ENCODE measurements around the gene MTMR4. TPM values are rescaled to one million over a fixed set of nuclear protein-coding genes. Genes with fewer than 3 reads are reported as not detected.
"Not testable (repeated sequence)": the region's sequence is repeated elsewhere in the genome, so short reads cannot be mapped to it uniquely, and the experiment has no call there.

The MTMR4 gene
- polyA plus RNA-seq, 1 donor: 75.6 TPM

DNA sequence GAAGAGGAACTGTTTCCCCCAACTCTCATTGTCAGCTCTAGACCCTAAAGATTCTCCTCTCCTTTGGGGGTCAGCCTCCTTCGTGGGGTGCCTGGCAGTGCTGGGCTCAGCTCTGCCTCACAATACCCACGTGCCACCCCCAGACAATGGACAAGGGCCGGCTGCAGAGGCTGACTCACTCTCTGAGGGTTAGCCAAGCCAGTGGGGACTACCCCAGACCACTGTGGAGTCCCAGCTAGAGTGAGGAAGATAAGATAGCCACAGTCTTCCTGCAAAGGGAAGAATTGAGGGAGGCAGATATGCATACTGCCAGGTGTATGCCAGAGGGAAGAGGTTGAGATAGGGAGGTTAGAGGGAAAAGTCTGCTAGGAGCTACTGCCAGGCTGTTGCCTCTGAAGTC, 13.5 kb upstream of the MTMR4 start:
- no peak for DNase-seq

DNA sequence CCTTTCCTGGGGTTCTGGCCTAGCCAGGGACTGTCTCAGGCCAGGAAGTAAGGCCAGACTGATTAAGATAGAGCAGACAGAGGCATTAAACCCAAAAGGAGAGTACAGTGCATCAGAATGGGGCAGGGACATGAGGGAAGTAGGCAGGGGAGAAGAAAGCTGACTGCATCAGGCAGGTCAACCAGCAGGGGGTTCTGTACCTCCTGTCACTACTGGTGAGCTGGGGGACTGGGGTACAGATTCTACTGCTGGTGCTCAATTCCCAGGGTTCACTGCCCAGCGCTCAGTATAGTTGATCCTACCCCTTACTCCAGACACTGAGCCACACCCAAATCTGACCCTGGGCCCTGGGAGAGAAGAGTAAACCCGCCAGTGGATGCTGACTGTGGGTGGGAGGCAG, 12.9 kb upstream of the MTMR4 start:
- DNase-seq: no peak

DNA sequence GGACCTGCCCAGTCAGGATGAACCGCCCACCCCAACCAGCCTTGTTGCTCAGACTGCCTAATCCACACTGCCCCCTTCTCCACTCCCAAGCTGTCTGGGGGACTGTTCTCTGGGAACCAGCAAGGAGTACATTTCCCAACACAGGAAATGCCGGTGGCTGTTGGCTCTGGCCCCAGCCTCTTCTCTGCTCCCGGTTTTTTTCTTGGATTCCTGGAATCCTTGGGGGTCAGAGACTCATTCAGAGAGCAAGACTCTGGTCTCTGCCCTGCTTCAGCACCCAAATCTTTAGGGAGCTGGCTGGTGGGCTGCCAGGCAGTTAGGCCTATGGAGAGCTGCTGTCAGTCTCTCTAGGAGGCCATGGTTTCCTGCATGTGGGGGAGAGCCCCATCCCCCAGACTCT, 10.8 kb upstream of the MTMR4 start:
- no peak for DNase-seq

DNA sequence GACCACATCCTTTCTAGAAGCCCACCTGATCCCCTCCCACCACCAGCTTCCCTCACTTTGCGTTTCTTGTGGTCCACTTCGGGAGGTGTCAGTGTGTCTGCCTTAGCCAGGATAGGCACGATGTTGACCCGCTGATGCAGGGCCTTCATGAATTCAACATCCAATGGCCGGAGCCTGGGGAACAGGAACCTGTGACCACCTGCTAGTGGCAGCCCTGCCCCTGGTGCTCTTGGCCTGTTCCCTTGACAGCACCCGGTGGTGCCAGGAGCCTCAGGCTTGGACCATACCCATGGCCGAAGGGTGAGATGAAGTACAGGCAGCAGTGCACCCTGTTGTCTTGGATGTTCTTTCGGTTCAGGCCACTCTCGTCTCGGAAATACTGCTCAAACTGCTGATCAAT, 7.2 kb upstream of the MTMR4 start:
- no peak for DNase-seq

DNA sequence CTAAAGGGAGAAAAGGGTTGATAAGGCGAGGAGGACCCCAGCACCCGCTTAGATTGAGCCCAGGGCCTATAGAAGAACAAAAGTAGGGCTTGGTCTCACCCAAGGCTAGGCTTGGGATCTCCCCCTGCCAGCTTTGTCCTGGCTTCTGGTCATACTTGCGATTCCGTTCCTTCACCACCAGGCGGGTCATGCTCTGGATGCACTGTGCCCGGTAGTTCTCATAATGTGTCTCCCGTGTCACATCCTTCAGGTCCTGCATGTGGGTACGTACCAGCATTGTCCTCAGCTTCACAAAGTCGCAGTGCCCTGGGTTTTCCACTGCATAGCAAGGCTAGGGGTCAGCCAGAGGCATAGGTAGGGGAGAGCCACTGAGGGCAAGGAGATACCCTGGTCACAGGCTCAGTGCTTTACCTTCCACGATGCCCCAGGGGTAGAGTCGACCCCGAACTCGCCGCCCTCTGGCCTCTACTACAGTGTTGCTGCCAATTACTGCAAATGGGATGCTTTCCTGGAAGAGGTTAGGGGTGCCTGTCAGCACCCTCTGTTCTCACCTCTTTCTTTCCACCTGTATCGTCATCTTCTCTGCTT, 6.5 kb upstream of the MTMR4 start:
- DNase-seq: no peak

DNA sequence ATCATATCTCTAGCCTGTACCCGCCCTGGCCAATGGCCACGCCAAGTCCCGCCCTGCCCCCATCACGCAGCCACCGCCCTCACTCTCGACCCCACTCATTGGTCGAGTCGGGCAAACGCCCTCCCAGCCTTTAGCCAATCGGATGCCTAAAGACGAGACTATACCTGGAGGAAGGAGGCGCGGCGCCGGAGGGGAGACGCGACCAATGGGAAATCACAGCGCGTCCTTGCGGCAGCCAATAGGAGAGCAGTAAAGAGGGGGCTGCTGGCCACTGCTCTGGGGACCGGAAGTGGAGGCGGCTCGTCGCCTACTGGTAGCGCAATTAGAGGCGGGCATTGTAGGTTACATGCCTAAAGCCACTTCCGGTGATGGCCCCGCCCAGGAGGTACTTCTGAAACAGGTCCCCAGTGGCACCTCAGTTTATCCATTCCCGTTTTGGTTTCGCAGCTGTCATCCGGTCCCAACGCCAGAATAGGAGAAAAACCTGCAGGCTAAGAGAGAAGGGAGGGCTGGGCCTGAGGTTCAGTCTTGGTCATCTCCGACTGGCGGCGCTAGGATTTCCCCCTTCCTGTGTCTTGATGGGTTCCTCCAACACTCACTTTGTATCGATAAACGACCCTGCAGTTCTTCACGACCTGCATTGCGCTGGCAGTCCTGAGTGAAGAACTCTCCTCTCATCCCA, 3.6 kb upstream of the MTMR4 start:
- DNase-seq: peak; percentile 100

DNA sequence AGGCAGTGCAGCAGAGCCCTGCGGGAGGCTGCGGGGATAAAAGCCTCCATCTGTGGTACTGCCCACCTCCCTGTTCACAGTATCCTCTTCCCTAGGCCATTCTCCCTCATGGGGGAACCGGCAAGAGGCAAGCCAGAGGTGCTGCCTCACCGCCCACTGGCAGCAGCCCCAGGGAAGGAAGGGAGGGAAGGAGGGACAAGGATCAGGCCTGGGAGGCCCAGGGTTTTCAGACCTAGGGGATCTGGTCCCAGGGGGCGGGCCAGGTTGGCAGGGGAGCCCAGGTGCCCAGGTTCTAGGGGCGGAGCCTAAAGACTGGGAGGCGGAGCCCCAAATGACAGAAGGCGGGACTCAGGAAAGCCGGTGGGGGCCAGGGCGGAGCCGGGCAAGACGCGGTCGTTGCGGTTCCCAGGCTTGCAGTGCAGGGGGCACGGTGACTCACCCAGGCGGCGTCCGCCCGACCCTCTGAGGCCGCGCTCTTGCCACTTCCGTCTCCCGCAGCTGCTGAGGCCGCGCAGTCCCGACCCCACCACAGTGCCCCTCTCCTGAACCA, 3.0 kb upstream of the MTMR4 start:
- DNase-seq: no peak

DNA sequence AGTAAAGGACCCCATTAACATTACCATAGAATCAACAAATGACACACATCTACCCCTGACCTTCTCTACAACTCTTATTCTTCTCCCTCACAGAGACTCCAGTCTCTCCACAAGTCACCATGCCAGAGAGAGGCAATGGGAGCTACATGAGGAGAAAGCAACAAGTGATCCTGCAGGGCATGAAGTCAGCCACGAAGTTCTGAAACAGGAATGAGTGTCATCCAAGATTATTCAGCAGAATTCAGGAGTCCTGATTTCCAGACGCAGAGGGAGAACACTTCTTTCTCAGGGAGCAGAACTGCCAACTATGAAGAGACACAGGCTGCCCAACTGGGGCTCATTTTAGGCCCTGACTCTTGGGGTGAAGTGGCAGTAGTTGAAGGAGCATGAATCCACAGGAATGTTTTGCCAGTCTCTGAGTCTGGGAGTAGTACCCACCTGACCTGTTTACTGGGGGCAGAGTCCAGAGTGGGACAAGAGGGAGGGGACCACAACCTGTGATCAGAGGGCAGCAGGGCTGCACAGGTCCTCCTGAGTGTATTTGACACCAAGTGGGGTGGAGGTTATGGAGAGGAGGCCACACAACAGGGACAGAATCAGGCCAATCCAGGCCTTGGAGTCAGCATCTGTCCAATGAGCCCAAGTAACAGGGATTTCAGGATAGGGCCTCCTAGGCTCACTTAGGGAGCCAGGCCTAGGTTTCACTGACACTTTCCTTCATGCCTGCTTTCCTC, 2.4 kb upstream of the MTMR4 start:
- DNase-seq: no peak

DNA sequence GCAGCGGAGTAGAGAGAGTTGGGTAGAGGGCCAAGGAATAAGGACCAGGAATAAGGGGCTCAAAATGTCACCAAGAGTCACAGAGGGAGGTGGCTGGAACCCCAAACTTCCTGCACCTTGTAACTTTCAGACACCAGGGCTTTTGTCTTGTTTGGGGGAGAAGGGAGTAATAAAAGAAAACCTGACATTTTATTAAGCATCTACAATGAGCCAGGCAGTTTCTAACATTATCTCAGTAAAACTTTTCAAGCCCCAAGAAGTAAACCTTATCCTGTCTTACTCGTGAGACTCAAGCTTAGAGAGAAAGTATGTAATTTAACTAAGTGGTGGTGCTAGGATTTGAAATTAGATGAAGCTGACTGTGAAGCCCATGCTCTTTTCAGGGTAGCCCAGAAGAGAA, 848 bp upstream of the MTMR4 start:
- DNase-seq: no peak

DNA sequence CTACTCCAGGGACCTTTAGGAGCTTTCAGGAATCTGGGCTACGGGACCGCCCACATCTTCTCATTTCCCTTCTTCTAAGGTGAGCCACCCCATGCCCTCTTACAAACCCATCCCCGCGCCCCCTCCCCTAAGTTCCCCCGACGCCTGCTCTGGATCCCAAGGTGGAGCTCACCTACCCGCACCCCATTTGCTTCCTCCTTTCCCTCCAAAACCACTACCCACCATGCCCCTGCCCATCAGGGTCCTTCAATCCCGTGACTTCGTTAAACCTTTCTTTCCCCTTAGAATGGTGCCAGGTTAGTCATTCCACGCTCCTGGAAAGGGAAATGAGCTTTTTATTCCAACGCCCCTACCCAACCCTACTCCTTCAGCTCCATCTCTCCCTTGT, 326 bp upstream of the MTMR4 start:
- no peak for DNase-seq

DNA sequence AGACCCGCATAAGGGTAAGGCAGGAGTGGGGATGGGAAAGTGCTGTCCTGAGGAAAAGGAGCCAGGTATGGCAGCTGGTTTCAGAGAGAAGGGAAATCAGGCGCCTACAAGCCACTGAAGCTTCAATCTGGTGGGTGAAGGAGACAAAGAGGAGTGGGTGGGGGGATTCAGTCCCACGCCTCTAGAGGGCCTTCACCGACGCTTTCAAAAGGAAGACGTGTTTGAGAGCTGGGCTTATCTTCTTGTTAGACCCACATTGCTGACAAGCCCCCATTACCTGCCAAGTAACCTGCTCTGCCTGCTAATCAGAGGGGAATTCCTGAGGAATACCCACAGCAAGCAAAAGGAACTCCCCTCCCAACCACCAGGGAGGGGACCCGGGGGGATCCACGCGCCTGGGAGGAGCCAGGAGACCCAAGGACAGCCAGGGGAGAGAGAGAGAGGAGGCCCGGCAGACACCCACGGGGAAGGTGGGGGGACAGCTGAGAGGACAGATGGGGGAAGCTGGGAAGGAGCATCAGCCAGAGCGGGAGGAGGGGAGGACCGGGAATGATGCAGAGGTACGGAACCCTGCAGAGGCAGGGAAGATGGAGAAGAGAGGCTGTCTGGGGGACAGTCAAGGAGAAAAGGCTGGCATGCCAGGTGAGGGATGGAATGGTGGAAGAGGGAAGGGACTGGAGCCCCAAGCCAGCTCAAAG, 1.0 kb downstream of the MTMR4 start:
- DNase-seq: no peak

DNA sequence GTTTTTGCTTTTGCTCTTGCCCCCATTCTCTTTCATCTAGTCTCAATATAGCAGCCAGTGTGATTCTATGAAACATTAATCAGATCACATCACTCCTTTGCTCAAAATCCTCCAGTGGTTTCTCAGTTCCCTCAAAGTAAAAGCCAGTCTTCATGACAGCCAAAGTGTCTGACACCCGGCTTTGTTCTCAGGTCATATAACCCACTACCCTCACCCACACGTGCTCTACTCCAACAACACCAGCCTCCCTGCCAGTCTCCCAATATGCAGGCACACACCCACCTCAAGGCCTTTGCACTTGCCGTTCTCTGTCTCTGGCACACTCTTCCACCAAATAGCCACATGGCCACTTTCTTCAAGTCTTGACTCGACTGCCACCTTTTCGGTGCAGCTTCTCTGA, 4.4 kb downstream of the MTMR4 start:
- no peak for DNase-seq

DNA sequence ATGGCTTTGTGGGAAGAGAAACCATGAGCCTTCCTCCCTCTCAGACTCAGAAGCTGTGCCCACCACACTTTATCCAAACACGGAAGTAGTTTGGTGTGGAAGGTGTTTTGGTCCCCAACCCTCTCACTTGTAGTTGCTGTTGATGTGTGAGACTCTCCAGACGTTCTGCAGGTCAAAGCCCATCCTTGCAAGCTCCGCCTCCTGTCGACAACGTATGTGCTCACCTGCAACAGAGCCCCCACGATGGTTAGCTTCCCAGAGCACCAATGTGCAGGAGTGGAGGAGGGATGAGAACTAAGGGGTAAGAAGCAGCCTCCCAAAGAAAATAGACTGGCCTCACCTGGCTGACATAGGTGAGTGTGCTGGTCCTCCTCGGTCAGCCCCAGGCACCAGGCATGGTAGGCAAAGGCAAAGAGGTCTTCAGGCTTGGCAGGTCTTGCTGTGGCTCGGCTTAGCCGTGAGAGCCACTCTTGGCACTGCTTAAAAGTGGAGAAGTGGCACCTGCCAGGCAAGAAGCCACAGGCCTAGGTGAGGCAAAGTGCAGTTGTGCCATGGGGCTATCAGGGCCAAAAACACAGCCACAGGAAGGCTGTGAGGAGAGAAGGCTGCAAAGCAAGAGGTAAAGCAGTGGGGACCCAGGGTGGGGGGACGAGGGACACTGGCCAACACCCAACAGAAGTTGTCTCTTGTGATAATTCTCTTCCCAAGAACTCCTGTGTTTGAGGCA, 5.9 kb downstream of the MTMR4 start:
- DNase-seq: no peak

DNA sequence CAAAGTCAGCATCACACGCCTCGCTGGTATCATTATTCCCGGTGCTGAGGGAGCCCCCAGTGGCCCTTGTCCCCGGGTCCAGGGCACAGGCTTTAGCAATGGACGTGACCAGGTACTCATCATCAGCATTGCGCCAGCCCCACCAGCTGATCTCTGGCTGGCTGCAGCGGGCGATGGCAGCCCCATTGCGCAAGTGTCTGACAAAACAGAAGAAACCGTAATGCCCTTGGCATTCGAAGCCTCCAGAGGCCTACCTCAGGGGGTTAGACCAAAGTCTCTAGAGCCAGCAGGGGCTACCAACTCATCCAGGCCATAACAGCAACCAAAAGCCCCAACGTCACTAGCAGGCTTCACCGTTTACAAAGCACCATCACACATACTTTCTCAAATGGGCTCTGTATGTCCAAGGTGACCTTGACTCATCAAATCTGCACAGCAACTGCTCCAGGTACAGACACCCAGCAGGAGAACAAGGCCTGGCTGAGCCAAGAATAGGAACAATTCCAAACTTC, 7.3 kb downstream of the MTMR4 start:
- DNase-seq: no peak

DNA sequence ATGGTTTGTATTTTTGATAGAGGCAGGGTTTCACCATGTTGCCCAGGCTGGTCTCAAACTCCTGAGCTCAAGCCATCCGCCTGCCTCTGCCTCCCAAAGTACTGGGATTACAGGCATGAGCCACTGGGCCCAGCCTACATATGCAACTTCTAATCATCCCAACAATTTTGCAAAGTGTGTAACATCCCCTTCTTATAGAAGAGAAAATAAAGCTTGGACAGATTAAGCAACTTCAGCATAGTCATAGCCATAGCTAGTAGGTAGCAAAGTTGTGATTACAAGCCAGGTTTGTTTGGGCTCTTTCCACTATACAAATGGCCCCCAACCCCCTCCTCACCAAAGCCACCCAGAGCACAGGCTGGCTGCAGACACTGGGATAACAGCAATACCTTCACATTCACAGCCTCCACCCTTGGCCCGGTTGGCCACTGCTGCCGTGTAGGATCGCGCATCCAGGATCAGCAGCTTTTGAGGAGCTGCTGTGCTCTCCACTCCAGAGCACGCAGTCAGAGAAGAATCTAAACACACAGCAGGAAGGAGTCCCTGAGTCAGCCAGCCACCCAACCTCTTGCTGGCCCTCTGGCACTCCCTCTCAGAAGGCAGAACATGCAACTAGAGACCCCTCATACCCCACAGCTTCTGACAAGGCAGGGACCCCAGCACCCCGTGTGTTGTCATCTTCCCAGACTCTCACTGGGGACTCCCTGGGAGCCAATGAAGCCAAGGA, 7.9 kb downstream of the MTMR4 start:
- no peak for DNase-seq

DNA sequence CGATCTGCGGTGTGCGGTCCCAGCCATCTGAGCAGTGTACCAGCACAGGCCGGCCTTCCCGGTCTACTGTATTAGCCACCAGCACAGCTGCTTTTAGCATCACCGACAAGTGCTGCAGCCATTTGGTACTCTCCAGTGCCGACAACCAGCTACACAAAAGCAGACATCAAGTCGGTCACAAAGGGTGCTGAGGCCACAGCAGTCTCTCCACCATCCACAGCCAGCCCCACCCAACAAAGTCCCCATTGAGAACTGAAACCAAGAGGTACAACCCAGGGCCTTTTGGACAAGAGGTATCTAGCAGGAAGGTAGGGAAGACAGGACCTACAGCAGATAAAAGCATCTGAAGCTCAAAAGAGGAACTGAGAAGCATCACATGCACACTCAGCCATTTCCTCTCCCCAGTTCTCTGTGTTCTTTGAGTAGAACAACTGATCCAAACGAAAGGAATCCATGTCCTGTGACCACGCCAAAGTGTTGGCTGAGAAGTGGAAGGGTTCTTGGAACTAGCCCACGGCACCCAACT, 9.5 kb downstream of the MTMR4 start:
- no peak for DNase-seq

DNA sequence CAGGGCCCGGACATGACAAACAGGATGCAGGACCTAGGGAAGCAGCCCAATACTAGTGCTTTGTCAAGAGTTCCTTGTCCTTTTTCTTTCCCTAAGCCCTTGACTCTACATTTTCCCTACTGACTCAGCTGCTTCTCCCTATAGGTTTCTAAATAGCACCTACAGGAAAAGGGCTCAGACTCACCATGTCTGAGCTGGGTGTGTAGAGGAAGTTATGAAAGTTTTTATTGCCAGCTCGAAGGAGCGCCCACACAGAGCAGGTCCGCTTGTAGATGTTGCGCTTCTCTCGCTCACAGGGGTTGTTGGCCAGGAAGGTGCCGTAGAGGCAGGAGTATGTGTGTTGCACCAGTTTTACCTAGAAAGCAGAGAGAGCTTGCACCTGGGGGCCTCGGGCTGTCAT, 10.6 kb downstream of the MTMR4 start:
- DNase-seq: no peak

DNA sequence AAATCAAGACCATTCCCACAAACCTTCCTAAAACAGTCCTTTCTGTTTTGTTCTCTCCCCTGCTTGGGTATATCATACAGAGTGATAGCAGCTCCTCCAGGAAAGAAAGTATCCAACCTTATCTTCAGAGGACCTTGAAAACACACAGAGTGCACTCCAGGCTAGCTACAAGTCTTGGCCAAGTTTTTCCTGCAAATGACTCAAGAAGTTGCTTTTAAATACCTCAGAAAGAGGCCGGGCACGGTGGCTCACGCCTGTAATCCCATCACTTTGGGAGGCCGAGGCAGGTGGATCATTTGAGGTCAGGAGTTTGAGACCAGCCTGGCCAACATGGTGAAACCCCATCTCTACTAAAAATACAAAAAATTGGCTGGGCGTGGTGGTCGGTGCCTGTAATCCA, 11.3 kb downstream of the MTMR4 start:
- DNase-seq: not testable (repeated sequence)

DNA sequence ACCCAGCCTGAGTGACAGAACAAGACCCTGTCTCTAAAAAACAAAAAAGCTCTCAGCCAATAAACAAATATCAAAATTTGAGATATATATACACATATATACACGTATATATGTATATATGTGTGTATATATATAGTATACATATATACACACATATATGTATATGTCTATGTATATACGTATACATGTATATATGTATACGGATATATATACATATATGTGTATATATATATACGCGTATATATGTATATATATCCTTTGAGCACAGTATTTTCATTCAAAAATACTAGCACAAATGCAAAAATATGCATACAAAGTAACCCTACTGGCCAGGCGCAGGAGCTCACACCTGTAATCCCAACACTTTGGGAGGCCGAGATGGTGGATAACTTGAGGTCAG, 13.0 kb downstream of the MTMR4 start:
- DNase-seq: no peak

DNA sequence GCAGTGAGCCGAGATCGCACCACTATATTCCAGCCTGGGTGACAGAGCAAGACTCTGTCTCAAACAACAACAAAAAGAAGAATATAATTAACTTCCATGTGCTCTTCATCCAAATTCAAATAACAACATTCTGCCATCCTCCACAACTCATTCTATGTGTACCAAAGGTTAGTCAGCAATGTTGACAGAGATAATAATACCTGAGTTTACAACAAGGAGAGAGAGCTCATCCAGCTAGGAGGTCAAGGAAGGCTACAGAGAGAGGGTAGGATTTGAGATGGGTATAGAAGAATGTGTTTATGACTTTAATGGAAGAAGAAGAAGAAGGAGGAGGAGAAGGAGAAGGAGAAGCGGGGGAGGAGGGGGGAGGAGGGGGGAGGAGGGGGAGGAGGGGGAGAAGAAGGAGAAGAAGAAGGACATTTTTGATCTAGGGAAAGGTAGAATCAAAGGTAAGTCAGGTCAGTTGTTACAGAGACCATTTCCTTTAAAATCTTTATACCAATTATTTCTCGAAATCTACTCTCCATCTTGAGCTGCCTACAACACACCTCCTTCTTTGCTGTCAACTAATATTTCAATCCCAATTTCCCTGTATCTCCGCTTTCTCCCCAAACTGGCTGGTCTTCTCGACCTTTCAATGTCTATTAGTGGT, 16.1 kb downstream of the MTMR4 start:
- no peak for DNase-seq
